Mucosa of descending colon (tissue), 3 donors: Measurements from ENCODE around the gene TDO2. TPM values are rescaled to one million over a fixed set of nuclear protein-coding genes. Genes with fewer than 3 reads are reported as not detected.

ENCODE experiments used
- ATAC-seq: fragments of 200-7000 bp; cut with Tn5 transposase; one replicate; pipeline ENCODE4 v1.9.1; 2020; ENCODE audit warnings: mild to moderate bottlenecking, moderate library complexity
- DNase-seq, 3 donors: peaks; one replicate each; pipeline ENCODE4 v3.0.0-alpha.2; 2020
- H3K36me3 ChIP-seq: fragments of 200-600 bp; one replicate; pipeline ENCODE4 v1.8.0; 2021; ENCODE audit warnings: low read depth, mild to moderate bottlenecking
- H3K4me1 ChIP-seq: fragments of 200-600 bp; one replicate; pipeline ENCODE4 v1.8.0; 2021; ENCODE audit warnings: low read depth, mild to moderate bottlenecking
- H3K4me3 ChIP-seq: fragments of 200-600 bp; one replicate; pipeline ENCODE4 v1.8.0; 2021; ENCODE audit warnings: mild to moderate bottlenecking
- H3K9me3 ChIP-seq: fragments of 200-600 bp; one replicate; pipeline ENCODE4 v1.8.0; 2021; ENCODE audit warnings: mild to moderate bottlenecking
- intact Hi-C, 2 donors: fragments of 100-400 bp; cut with DNase I in 1 of 2; cut with micrococcal nuclease in 1 of 2; formaldehyde crosslinking; loops; one replicate each; pipeline versions ENCODE4 v1.11.0 to v1.11.1; 2022; cut with DNase I, micrococcal nuclease
- total RNA-seq, 3 donors: library from RNA; stranded (reverse); fragmentation: NEBNext Ultra II Directional in 2 of 3; extraction: Animal tissue kit (Norgen Biotek cat#: 25700) in 2 of 3; gene quantifications; one replicate each; pipeline versions ENCODE4 v1.2.1 to v1.2.4, GENCODE V29; 2021 to 2023
- TF ChIP-seq, protein P1 (sequence below): fragments of 200-600 bp; IDR thresholded peaks from one replicate; pipeline ENCODE4 v1.8.0; 2022; ENCODE audit warnings: antibody characterized with exemption, mild to moderate bottlenecking
- donor health status: DM: no; HTN: no; CAD: no; lungs with moderate emphysema.
- donor health status: DM: no; HTN: no; CAD: no.
- donor health status: DM: no; HTN: yes; CAD: no.

Gene TDO2
- total RNA-seq, 3 donors from 2014 or later = 0.35 to 0.70 (median 0.58) TPM

DNA sequence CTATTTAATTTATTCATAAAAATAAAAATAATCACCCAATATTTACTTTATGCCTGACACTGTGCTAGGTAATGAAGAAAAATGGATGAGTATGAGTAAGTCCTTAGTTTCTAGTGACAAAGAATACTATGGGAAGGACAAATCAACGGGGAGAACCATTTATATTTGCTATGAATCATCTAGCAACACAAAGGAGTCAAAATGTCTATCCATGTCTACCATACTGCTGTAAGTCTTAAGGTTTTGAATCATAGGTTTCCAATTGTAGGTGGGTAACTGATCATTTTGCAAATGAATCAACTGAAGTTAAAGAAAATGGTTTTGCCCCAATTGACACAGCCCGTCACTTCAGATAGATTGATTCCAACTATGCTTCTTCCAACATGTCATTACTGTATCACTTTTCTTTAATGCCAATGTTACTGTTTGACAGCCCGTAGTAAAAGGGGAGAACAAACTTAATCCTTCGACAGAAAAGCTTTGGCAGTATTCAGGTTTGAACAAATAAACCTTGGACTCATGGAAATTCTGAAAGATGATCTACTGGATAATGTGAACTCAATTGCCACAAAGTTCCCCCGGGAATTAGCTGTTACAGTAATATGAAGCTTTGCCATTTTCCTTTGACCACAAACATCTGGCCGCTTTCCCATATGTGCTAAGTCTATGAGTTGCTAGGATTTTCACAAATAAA lies 3.2 kb downstream of the TDO2 start:
- no peaks in the 10 kb centered on the region for H3K9me3 ChIP-seq
- TF ChIP-seq, protein P1, sequence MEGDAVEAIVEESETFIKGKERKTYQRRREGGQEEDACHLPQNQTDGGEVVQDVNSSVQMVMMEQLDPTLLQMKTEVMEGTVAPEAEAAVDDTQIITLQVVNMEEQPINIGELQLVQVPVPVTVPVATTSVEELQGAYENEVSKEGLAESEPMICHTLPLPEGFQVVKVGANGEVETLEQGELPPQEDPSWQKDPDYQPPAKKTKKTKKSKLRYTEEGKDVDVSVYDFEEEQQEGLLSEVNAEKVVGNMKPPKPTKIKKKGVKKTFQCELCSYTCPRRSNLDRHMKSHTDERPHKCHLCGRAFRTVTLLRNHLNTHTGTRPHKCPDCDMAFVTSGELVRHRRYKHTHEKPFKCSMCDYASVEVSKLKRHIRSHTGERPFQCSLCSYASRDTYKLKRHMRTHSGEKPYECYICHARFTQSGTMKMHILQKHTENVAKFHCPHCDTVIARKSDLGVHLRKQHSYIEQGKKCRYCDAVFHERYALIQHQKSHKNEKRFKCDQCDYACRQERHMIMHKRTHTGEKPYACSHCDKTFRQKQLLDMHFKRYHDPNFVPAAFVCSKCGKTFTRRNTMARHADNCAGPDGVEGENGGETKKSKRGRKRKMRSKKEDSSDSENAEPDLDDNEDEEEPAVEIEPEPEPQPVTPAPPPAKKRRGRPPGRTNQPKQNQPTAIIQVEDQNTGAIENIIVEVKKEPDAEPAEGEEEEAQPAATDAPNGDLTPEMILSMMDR = no peak
- intact Hi-C loops = no loop called here
- H3K4me3 ChIP-seq = no peak overlapping the region
- no peaks in the 10 kb centered on the region for H3K36me3 ChIP-seq
- ATAC-seq (no peak), DNase-seq (no peak)
- H3K4me1 ChIP-seq = no peaks in the 10 kb centered on the region

DNA sequence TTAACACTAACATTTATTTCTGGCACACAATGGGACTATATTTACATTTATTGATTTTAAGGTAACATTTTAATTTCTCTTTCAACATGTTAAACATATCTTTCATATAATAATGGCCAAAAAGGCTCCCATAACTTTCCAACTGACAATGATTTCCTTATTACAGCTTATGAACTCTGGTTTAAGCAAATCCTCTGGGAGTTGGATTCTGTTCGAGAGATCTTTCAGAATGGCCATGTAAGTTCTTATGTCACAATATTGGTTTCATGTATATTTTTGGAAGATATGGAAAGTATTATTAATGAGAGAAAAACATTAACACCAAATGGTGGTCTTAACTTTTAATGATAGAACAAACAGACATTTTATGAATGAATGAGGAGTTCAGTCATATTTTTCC lies 4.1 kb downstream of the TDO2 start:
- intact Hi-C loops = no loop called here
- DNase-seq = no peak
- Histone ChIP-seq H3K4me3 (no peak overlapping the region), H3K9me3 (no peaks in the 10 kb centered on the region), H3K4me1 (no peaks in the 10 kb centered on the region), H3K36me3 (no peaks in the 10 kb centered on the region)
- TF ChIP-seq, protein P1 = no peak
- ATAC-seq = no peak

DNA sequence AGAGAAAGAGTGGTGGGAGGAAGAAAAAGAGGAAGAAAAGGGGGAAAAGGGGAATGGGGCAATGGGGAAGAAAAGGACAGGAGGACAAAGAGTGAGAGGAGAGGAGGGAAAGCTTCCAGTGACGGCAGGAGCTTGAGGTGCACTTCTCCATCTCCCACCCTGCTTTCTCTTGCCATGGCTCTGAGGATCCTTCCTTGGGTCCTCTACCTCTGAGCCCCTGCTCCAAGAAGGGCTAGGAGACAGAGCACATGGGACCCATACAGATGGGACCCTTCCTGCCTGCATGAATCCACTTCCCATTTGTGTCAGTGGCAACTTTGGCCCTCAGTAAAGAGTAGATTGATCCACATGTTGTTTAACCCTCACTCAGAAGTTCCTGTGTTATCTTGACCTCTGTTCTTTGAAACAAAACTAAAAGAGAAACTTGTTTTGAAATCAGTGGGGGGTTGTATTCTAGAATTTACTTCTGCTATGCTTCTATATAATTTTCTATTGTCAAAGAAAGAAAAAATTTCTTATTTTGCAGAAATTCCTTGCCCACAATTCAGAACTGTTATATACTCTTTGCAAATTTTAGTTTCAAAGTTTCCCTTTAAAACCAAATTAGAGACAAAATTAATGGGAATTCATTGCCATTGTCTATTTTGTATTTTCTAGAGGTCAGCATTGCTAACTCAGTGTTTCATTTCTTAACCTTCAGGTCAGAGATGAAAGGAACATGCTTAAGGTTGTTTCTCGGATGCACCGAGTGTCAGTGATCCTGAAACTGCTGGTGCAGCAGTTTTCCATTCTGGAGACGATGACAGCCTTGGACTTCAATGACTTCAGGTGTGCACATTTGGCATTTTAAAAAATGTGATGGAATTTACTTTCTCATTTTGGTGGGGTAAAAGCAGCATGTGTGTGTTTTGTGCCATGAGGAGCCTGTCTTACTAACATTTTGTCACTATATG lies 5.0 kb downstream of the TDO2 start:
- Histone ChIP-seq H3K36me3 (no peaks in the 10 kb centered on the region), H3K4me1 (no peaks in the 10 kb centered on the region), H3K9me3 (no peaks in the 10 kb centered on the region), H3K4me3 (no peak overlapping the region)
- ATAC-seq (no peak), DNase-seq (no peak)
- TF ChIP-seq, protein P1 = no peak
- intact Hi-C loops = no loop called here

DNA sequence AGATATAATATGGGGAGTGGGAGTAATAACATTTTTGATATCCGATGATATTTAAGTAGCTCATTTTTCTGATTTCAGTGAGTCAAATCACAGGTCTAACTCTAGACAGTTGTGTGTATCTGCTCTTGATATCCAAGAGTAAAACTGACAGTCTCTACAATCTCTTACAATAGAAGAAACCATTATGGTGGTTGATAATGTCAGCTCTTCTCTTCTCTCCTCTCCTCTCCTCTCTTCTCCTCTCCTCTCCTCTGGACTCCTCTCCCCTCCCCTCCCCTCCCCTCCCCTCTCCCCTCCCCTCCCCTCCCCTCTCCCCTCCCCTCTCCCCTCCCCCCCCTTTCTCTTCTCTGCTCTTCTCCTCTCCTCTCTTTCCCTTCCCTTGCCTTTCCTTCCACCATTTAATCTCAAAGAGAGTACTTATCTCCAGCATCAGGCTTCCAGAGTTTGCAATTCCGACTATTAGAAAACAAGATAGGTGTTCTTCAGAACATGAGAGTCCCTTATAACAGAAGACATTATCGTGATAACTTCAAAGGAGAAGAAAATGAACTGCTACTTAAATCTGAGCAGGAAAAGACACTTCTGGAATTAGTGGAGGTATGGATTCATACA lies 6.2 kb downstream of the TDO2 start:
- TF ChIP-seq, protein P1 = no peak
- H3K4me1 ChIP-seq = no peaks in the 10 kb centered on the region
- no peaks in the 10 kb centered on the region for H3K36me3 ChIP-seq
- H3K9me3 ChIP-seq = no peaks in the 10 kb centered on the region
- intact Hi-C loops = no loop called here
- H3K4me3 ChIP-seq = no peak overlapping the region
- DNase-seq = no peak
- no peak for ATAC-seq

DNA sequence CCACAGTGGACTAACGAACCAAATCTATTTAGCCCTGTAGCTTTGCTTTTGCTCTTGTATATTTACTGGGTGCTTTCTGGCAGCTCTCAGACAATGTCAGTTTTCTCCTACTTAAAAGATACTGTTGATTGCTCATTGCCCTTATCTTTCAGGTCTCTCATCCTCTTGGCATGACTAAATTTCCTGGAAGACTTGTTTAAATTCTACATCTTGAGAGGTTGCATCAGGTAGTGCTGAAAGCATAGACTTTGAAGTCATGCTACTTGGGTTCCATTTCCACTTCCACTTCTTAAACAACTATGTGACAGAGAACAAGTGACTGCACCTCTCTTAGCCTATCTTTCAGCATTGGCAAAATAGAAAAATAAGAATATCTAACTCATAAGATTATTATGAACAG lies 8.4 kb downstream of the TDO2 start:
- ATAC-seq (no peak), DNase-seq (no peak)
- TF ChIP-seq, protein P1 = no peak
- Histone ChIP-seq H3K36me3 (no peaks in the 10 kb centered on the region), H3K4me3 (no peak overlapping the region), H3K9me3 (no peaks in the 10 kb centered on the region), H3K4me1 (no peaks in the 10 kb centered on the region)
- intact Hi-C loops = no loop called here
